ENCODE measurements around the gene ARF1.

ARF1 gene

GRCh38 chr1:228087771-228088251 lies 5.3 kb downstream of the ARF1 start:
- peak; percentile 86 for DNase-seq (ENCODE audit: low spot score)

- DNase-seq (ENCODE audit: low spot score), result no peak
Measured at GRCh38 chr1:228088586-228089498, 6.3 kb downstream of the ARF1 start.

DNA sequence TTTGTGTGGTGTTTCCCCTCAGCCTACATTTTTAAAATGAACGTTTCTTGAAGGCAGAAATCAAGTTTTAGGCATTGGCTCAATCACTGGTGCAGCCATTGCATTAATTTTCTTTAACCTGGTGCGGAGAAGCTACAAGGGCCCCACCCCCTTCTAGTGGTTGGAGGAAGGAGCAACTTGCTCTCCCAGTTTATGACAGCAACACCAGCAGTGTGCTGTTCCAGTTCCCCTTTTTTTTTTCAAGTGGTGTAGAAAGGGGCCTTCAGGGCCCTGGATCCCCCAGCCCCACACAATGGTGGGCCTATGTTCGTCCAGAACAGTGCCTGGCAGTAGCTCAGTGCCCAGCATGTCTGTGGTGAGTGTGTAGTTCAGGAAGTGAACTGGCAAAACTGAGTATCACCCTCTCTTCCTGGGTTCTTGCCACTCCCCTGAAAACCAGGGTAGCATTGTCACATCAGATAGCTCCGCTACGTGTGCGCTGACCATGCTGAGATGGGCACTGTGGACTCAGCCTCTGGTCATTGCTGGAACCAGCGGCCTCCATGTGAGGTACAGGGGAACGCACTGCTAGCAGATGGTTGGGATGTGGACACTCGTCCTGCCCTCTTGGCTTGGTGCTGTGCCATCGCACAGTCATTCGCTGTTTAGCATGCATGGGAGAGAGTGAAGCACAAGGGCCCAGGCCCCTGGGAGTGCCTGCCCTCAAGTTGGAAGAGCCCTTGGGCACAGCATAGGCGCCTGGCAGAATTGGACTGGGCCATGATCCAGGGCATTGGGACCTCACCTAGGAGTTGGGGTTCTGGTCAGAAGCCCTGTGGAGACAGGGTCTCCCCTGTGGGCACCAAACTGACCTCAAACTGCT lies 7.2 kb downstream of the ARF1 start:
- no peak for DNase-seq (ENCODE audit: low spot score)

DNA sequence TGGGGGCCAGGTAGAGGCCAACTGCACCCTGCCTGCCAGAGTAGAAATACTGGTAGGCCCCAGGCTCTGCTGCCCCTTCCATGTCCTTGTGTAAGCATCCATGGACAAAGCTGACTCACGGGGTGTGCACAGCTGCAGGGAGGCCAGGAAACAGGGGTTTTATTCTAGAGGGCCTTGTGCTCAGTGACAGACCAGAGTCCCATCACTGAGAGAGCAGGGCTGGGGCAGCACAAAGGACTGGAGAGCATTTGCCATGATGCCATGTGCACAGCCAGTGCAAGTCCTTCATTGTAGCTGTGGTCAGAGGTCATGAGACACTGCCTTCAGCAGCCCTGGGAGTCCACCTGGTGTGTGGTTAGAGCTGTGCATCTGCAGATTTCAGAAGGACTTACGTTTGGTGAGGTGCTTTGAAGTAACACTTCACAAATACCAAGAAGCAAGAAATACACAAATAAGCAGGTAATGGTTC lies 8.1 kb downstream of the ARF1 start:
- peak; percentile 40 for DNase-seq (ENCODE audit: low spot score)

- no peak for DNase-seq (ENCODE audit: low spot score)
Measured at GRCh38 chr1:228091084-228091483, 8.6 kb downstream of the ARF1 start.

DNA sequence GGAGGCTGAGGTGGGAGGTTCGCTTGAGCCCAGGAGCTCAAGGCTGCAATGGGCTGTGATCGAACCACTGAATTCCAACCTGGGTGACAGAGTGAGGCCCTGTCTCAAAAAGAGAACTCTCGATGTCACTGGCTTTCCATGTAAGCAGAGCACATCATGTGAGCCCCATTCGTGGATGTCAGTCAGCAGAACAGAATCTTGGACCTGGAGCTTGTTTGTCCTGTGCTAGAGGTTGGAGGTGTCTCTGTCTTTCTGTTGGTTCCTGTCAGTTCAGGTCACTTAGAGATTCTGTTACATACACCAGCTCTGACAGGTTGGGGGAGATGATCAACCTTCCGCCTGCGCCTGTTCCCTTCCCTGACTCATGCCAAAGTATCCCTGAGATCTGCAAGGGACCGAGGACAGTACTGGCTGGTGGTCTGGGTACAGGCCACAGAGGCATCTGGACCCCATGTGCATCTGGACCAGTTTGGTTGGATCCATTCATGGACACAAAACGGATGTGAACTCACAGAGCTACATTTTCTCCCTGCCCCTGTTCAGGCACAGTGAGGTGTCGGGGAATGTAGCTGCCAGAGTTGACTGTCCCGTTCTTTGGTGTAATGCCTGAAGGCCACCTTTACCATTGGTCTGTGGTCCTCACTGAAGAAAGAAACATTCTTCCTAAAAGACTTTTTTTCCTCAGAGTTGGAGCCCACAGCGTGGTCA lies 10.0 kb downstream of the ARF1 start:
- DNase-seq (ENCODE audit: low spot score), result no peak

DNA sequence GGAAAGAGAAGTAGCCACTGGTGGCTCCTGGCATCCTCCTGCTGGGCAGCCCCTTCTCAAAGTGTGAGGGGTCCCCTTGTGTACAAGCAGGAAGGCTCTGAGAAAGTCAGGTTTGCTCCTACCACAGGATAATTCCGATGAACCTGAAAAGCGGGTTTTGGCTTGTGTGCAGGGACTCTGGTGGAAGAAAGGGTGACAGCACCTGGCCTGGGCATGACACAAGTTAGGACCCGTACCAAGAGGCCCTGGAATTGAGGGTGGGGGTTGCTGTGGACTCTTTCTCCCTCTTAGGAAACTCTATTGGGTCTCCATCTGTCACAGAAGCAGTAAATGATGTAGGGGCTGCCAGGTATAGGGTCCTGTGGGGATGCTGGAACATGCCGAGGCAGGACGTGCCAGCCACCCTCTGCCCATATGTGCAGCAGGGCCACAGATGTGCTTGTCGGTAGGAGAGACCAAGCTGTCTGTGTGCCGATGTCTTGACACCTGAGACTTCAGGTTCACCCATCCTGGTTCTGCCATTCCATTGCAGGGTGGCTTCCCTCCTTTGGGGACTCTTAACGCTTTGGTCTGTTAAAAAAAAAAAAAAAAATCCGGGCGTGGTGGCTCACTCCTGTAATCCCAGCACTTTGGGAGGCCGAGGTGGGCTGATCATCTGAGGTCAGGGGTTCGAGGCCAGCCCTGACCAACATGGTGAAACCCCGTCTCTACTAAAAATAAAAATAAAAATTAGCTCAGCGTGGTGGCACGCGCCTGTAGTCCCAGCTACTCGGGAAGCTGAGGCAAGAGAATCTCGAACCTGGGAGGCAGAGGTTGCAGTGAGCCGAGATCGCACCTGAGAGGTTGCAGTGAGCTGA lies 10.8 kb downstream of the ARF1 start:
- no peak for DNase-seq (ENCODE audit: low spot score)

DNA sequence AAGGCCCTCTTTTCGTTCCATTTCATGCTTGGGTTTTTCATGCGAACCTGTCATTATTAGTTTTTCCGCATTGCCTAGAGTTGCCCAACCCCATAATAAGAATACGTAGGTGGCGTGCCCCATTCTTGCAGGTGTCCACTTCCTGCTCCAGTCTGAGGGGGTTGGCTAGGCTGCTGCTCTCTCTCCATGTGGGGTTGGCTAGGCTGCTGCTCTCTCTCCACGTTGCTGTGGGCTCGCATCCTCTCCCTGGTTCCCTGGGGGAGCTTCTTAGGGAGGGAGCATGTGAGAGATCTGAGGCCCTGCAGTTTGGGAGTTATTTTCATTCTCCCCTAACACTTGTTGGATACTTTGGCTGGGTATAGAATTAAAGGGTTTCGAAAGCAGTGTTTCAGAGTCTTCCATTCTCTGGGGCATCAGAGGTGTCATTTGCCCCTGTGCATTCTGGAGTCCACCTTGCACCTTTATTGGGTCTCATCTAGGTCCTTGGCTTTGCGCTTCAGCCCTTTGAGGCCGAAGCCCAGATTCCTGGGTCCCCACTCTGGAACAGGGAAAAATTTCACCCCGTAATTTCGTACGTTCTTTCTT lies 12.0 kb downstream of the ARF1 start:
- DNase-seq (ENCODE audit: low spot score), result no peak

DNA sequence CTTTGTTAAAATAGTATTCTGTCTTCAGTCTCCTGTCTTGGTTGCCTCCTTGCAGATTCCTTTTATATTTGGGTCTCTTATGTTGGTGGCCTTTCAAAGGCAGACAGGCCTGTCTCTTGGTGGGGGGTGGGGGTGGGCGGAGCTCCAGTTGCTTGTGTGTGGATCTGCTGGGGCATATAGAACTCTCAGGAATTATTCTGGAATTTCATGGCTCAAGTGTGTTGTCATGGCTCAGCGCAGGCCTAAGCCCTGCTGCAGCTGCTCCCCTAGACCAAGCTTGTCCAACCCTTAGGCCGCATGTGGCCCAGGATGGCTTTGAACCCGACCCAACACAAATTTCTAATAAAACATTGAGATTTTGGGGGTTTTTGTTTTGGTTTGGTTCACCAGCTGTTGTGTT lies 12.7 kb downstream of the ARF1 start:
- DNase-seq (ENCODE audit: low spot score), result no peak

GRCh38 chr1:228095938-228096337 lies 13.4 kb downstream of the ARF1 start:
- no peak for DNase-seq (ENCODE audit: low spot score)

DNA sequence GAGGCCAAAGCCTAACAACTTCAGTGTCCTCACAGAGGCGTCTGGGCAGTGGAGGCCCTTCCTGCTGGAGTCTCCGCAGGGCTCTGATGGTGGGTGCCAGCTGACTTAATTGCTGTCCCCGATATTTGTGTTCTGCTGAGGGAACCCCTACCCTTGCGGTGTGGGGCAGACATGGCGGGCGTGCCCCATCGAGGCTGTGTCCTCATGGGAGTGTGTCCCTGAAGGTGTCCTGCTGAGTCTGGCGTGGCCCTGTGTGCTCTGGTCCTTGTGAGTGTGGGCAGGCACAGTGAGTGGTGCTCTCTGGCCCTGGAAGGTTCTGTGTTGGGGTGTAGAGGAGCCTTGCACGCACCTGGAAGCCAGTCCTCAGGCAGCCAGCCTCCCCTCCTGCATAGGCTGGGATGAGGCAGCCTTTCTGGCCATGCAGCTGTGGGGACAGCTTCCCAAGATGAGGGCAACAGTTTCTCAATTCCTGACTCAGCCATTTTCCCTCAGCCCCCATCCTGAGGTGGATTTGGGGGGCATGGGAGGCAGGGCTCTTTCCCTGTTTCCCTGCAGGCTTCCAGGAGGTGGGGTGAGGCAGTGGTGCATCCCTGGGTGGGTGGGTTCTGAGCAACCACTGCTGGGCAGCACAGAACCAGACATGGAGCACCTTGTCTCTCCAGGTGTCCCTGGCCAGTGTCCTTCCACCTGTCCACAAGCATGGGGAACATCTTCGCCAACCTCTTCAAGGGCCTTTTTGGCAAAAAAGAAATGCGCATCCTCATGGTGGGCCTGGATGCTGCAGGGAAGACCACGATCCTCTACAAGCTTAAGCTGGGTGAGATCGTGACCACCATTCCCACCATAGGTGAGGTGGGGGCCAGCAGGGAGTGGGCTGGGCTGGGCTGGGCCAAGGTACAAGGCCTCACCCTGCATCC lies 14.2 kb downstream of the ARF1 start:
- DNase-seq (ENCODE audit: low spot score), result no peak

GRCh38 chr1:228097333-228098081 lies 15.0 kb downstream of the ARF1 start:
- DNase-seq (ENCODE audit: low spot score), result no peak

DNA sequence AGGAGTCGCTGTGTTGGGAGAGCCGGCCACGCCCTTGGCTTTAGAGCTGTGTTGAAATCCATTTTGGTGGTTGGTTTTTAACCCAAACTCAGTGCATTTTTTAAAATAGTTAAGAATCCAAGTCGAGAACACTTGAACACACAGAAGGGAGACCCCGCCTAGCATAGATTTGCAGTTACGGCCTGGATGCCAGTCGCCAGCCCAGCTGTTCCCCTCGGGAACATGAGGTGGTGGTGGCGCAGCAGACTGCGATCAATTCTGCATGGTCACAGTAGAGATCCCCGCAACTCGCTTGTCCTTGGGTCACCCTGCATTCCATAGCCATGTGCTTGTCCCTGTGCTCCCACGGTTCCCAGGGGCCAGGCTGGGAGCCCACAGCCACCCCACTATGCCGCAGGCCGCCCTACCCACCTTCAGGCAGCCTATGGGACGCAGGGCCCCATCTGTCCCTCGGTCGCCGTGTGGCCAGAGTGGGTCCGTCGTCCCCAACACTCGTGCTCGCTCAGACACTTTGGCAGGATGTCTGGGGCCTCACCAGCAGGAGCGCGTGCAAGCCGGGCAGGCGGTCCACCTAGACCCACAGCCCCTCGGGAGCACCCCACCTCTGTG lies 15.9 kb downstream of the ARF1 start:
- no peak for DNase-seq (ENCODE audit: low spot score)

- no peak for DNase-seq (ENCODE audit: low spot score)
Measured at GRCh38 chr1:228099331-228099732, 16.8 kb downstream of the ARF1 start.

GRCh38 chr1:228100822-228101613 lies 18.5 kb downstream of the ARF1 start:
- no peak for DNase-seq (ENCODE audit: low spot score)

DNA sequence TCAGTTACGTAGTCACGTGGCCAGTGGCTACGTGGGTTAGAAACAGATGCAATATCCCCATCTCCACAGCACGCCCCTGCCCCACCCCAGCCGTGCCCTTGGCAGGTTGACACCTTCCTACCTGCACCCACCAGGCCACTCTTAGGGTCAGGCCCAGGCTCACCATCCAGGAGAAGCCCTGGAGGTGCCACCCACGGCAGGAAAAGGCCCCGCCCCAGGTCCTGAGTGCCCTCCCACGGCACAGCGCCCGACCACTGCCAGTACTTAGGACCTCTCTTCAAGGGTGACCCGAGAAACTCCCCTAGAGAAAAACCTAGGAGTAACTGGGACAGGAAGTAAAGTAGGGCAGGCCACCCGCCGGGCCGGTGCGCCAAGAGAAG lies 19.1 kb downstream of the ARF1 start:
- no peak for DNase-seq (ENCODE audit: low spot score)

DNA sequence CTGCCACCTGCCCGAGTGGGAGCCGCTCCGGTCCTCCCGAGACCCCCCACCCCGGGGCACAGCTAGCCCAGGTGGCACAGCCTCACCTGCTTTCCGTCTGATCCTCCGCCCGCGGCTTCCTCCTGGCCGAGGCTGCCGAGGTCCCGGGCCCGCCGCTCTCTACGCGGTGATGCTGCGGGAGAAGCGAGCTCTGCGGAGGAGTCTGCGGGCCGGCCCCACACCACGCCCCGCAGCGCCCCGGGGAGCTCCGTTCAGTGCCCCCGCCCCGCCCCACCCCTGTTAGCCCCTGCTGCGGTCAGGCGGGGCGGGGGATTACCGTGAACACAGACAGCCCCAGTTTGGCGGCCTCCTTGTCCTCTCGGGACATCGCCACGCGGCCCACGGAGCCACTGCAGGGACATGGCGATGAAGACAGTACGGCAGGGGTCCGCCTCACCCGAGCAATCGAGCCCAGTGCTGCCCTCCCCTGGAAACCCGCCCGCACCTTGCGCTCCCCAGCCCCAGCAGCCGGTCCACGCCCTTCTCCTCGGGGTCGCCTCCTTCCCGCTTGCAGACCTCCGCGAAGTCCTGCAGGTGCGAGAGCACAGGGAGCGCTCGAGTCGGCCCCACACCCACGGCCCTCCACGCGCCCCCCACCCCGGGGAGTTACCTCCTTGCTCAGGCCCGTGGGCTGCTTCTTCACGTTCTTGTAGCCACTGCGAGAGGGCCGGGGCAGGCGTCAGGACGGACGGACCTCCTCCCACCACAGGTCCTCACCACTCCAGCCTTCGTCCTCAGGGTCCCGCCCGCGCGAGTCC lies 19.7 kb downstream of the ARF1 start:
- peak; percentile 58 for DNase-seq (ENCODE audit: low spot score)
